Stomach (tissue), 4 donors: ENCODE data around the gene RIOK2.

Experiments
- CTCF ChIP-seq, 7 experiments: fragments of 450-650 bp in 4 of 7; fragments of 200-600 bp in 3 of 7; sonication (generic) in 3 of 7; IDR thresholded peaks; one replicate each; pipeline ENCODE4 v1.5.1; 2016 to 2019; ENCODE audit warnings: antibody characterized with exemption in 7 of 7, control low read depth in 2 of 7, mild to moderate bottlenecking in 1 of 7
- EP300 ChIP-seq: sonication (generic); formaldehyde crosslinking; IDR thresholded peaks from one replicate; pipeline ENCODE4 v1.6.1; 2017; ENCODE audit warnings: antibody characterized with exemption
- POLR2A ChIP-seq, 4 donors: fragments of 450-650 bp; IDR thresholded peaks; one replicate each; pipeline ENCODE4 v1.6.1; 2016; ENCODE audit warnings: antibody characterized with exemption in 4 of 4, control low read depth in 2 of 4, mild to moderate bottlenecking in 1 of 4, moderate library complexity in 1 of 4
- POLR2AphosphoS5 ChIP-seq, 3 donors: sonication (generic); formaldehyde crosslinking; IDR thresholded peaks; one replicate each; pipeline ENCODE4 v1.6.1; 2016; ENCODE audit warnings: antibody characterized with exemption in 3 of 3

- no peak for TF ChIP-seq CTCF (IDR thresholded peaks at IDR 0.05)
- no peak for TF ChIP-seq POLR2AphosphoS5 (IDR thresholded peaks at IDR 0.05)
- TF ChIP-seq POLR2A (IDR thresholded peaks at IDR 0.05), result no peak
- TF ChIP-seq EP300, result no peak
These were observed 33.3 kb downstream of the RIOK2 start for GRCh38 chr5:97149709-97150108.
